Lung (tissue), 12 donors: ENCODE results near the gene GOLT1B. TPM values are rescaled to one million over a fixed set of nuclear protein-coding genes. Genes with fewer than 3 reads are reported as not detected.
A peak's percentile ranks its signal among the peaks of the same experiment; 100 is the strongest.

ENCODE experiments used
- ATAC-seq: fragments of 200-7000 bp; cut with Tn5 transposase; one replicate; pipeline ENCODE4 v1.9.1; 2020; ENCODE audit warnings: moderate number of reproducible peaks; ENCODE audit not compliant: insufficient read depth, low FRiP score
- DNase-seq, 3 donors: peaks; one replicate each; pipeline ENCODE4 v3.0.0-alpha.2; 2013 to 2017
- H3K27ac ChIP-seq, 2 donors: one replicate each; pipeline ENCODE4 v1.5.1; 2013; ENCODE audit warnings: mild to moderate bottlenecking in 2 of 2, moderate library complexity in 2 of 2, control low read depth in 1 of 2, inconsistent platforms in 1 of 2, low read depth in 1 of 2, low read length in 1 of 2
- H3K27me3 ChIP-seq, 3 donors: one replicate each; pipeline ENCODE4 v1.5.1; 2013; ENCODE audit warnings: low read length in 2 of 3; ENCODE audit not compliant: control insufficient read depth in 3 of 3, insufficient read depth in 3 of 3
- H3K36me3 ChIP-seq, 4 donors: one replicate each; pipeline ENCODE4 v1.5.1; 2013; ENCODE audit warnings: low read length in 4 of 4, mild to moderate bottlenecking in 1 of 4, moderate library complexity in 1 of 4; ENCODE audit not compliant: control insufficient read depth in 4 of 4, insufficient read depth in 4 of 4
- H3K4me1 ChIP-seq, 5 donors: one replicate each; pipeline ENCODE4 v1.5.1; 2013; ENCODE audit warnings: low read length in 5 of 5, mild to moderate bottlenecking in 2 of 5, moderate library complexity in 1 of 5; ENCODE audit not compliant: control insufficient read depth in 5 of 5, insufficient read depth in 5 of 5
- H3K4me3 ChIP-seq: one replicate; pipeline ENCODE4 v1.5.1; 2013; ENCODE audit warnings: mild to moderate bottlenecking, control low read depth, moderate library complexity
- H3K9ac ChIP-seq, 2 donors: one replicate each; pipeline ENCODE4 v1.5.1; 2013; ENCODE audit warnings: low read length in 2 of 2, control low read depth in 1 of 2; ENCODE audit not compliant: insufficient read depth in 1 of 2
- H3K9me3 ChIP-seq, 4 donors: one replicate each; pipeline ENCODE4 v1.5.1; 2013; ENCODE audit warnings: low read length in 3 of 4, mild to moderate bottlenecking in 1 of 4, moderate library complexity in 1 of 4; ENCODE audit not compliant: control insufficient read depth in 4 of 4, insufficient read depth in 3 of 4
- WGBS, 2 donors: extraction: QIAGEN DNeasy Blood & Tissue Kit; methylation state at CpG; one replicate each; pipeline ENCODE4 v1.1.7; 2013; 5-methylcytosine and 5-hydroxymethylcytosine counted together
- polyA plus RNA-seq, 2 donors: library from polyadenylated mRNA; stranded (reverse); fragments of 200-250 nt; gene quantifications; one replicate each; pipeline ENCODE4 v1.2.1, GENCODE V29; 2013
- total RNA-seq, 2 donors: library from RNA; depleted of rRNA in 1 of 2; stranded (reverse); fragments of >200 nt in 1 of 2; gene quantifications; one replicate each; pipeline ENCODE4 v1.2.1, GENCODE V29; 2014 to 2021
- TF ChIP-seq, protein P1 (sequence below): IDR thresholded peaks from 2 replicates; pipeline ENCODE4 v1.5.1; 2012; ENCODE audit warnings: mild to moderate bottlenecking; ENCODE audit errors: control extremely low read depth, extremely low read depth
- donor health status: control.
- donor health status: control.
- donor health status: Bipolar disorder and iron deficiency.
- donor health status: healthy.
- donor health status: DM: yes; HTN: yes; CAD: no.

GOLT1B gene
- total and polyA plus RNA-seq, 4 donors, result 23.9 to 35.0 (median 30.8) TPM

DNA sequence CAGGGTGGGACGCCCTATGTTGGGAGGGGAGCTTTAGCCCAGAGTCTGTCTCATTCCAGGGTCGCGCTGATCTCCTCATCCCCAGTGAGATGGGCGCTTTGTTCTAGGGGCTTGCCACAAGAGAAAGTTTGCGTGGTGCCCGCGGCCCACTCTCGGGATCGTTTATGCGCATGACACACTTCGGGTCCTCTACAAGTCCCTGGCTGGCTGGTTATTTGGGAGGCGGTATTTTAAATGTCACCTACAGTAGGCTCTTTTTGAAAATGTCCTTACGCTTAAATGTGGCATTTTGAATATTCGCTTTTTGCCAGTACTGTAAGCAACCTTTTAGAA is 541 bp downstream of the GOLT1B start:
- peak overlapping the region; percentile 93 to 98 for H3K27ac ChIP-seq
- ATAC-seq, result no peak
- H3K9ac ChIP-seq, result peak overlapping the region; percentile 83 to 86
- H3K4me3 ChIP-seq, result peak overlapping the region; percentile 97
- no peaks in the 10 kb centered on the region for H3K27me3 ChIP-seq
- 0% methylated on average over 14 of the region's 14 CpGs for WGBS, 2 donors
- peak in 1 of 3 donors; percentile 39 for DNase-seq
- peaks cover 5 to 23% (median 9%) of the 10 kb centered on the region in 5 donors for H3K4me1 ChIP-seq
- H3K9me3 ChIP-seq, result no peaks in the 10 kb centered on the region
- TF ChIP-seq, protein P1, sequence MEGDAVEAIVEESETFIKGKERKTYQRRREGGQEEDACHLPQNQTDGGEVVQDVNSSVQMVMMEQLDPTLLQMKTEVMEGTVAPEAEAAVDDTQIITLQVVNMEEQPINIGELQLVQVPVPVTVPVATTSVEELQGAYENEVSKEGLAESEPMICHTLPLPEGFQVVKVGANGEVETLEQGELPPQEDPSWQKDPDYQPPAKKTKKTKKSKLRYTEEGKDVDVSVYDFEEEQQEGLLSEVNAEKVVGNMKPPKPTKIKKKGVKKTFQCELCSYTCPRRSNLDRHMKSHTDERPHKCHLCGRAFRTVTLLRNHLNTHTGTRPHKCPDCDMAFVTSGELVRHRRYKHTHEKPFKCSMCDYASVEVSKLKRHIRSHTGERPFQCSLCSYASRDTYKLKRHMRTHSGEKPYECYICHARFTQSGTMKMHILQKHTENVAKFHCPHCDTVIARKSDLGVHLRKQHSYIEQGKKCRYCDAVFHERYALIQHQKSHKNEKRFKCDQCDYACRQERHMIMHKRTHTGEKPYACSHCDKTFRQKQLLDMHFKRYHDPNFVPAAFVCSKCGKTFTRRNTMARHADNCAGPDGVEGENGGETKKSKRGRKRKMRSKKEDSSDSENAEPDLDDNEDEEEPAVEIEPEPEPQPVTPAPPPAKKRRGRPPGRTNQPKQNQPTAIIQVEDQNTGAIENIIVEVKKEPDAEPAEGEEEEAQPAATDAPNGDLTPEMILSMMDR, result no peak
- H3K36me3 ChIP-seq, result peaks cover under 1 to 6% (median 5%) of the 10 kb centered on the region in 4 donors

DNA sequence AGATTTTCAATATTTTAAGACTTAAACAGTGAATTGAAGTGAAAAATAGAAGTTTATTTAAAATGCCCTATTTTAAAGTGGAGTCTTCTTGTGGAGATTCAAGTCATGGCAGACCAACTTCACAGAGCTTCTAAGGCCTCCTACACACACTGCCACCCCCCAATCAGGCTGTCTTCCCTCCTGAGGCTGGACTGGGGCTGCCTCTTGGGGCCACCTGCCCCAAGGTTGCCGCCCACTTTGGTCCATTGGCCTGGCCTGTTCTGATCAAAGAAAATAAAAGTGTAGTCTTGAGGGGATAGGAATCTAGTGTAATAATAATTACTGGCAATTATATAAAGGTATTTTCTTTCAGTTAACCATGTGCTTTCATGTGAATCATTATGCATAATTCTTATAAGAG is 1.3 kb downstream of the GOLT1B start:
- WGBS, 2 donors, result 95% methylated on average over 1 of the region's 1 CpG
- Histone ChIP-seq H3K9ac (peak overlapping the region in 1 of 2 donors; percentile 86), H3K9me3 (no peaks in the 10 kb centered on the region), H3K4me3 (no peak overlapping the region), H3K4me1 (peaks cover 5 to 23% (median 9%) of the 10 kb centered on the region in 5 donors), H3K27me3 (no peaks in the 10 kb centered on the region), H3K27ac (no peak overlapping the region), H3K36me3 (peaks cover 0 to 3% (median 2%) of the 10 kb centered on the region in 4 donors)
- TF ChIP-seq, protein P1, result no peak
- DNase-seq, result no peak
- no peak for ATAC-seq

DNA sequence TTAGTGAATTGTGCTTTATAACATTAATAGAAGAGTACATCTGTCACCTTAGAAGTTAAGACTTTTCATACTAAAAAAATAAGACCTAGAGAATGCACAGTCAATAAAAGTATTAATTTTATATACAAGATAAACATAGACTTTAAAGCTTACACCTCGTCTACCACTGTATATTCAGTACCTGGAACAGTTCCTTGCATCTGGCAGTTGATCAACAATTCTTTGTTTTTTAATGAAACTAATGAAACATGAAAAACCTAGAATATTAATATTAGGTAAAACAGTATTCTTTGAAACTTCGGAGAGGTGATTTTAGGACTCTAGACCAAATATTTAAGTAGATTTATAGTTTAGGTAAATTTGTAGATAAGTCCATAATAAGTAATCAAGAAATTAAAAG is 4.3 kb downstream of the GOLT1B start:
- no peak overlapping the region for H3K9ac ChIP-seq
- WGBS, 2 donors, result 42 to 55% methylated on average over 2 of the region's 2 CpGs
- peaks cover 0 to 15% (median 2%) of the 10 kb centered on the region in 4 donors for H3K36me3 ChIP-seq
- no peak for DNase-seq
- no peak for ATAC-seq
- no peak overlapping the region for H3K27ac ChIP-seq
- peaks cover 0 to 13% (median 5%) of the 10 kb centered on the region in 5 donors for H3K4me1 ChIP-seq
- H3K4me3 ChIP-seq, result no peak overlapping the region
- H3K9me3 ChIP-seq, result no peaks in the 10 kb centered on the region
- no peaks in the 10 kb centered on the region for H3K27me3 ChIP-seq
- TF ChIP-seq, protein P1, result no peak

DNA sequence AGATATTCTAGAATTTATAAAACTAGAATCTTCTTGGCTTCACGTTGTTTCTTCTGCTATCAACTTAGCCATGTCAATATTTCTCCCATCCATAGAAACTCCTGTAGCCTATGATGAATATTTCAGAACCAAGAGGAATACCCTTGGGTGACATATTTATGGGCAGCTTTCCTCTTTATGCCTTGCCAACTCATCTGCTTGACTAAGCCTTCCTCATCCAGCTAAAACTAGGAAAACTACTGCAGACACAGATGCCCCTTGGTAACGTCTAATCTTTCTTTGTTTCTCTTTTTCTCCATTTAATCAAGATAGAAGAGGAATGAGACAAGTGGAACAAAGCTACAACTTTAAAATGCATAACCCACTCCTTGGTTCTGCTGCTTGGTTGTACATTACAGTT is 6.3 kb downstream of the GOLT1B start:
- H3K36me3 ChIP-seq, result peaks cover 0 to 22% (median 5%) of the 10 kb centered on the region in 4 donors
- no peaks in the 10 kb centered on the region for H3K27me3 ChIP-seq
- TF ChIP-seq, protein P1, result no peak
- DNase-seq (no peak), ATAC-seq (no peak)
- 83 to 92% methylated on average over 2 of the region's 2 CpGs for WGBS, 2 donors
- H3K9me3 ChIP-seq, result no peaks in the 10 kb centered on the region
- no peak overlapping the region for H3K9ac ChIP-seq
- H3K27ac ChIP-seq, result no peak overlapping the region
- peaks cover 0 to 12% (median 3%) of the 10 kb centered on the region in 5 donors for H3K4me1 ChIP-seq
- H3K4me3 ChIP-seq, result no peak overlapping the region
